ENCODE measurements around the gene APC2. TPM values are rescaled to one million over a fixed set of nuclear protein-coding genes. Genes with fewer than 3 reads are reported as not detected.
"Not testable (repeated sequence)": the region's sequence is repeated elsewhere in the genome, so short reads cannot be mapped to it uniquely, and the experiment has no call there.

Gene APC2
- total RNA-seq, 1 donor from 2014 or later = 0.12 TPM

DNA sequence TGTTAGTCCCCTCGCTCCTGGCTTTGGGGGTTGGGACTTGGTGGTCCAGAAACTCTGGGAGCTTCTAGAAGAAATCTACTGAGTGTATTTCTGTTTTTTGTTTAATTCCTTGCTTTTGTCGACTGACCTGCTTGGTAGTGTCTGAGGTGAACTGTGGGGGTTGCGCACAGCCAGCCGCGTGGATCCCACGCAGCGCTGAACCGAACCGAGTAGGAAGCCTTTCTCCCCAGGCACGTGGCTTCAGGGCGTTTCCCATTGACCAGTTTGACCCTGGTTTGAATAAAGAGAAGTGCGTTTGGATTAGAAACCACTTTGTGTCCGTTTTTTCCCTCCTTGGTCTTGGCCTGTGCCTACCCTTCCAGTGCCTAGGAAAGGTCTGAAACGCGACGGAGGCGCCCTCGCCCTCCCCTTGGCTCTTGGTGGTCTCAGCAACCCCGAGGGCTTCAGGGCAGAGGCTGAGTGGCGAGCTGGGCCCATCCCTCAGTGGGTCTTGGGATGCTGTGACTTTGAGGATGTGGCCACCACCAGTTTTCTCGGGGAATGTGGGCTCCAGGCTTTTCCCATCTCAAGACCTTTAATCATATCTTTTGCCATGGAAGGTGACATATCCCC, 14.4 kb upstream of the APC2 start:
- TF ChIP-seq, protein P1, sequence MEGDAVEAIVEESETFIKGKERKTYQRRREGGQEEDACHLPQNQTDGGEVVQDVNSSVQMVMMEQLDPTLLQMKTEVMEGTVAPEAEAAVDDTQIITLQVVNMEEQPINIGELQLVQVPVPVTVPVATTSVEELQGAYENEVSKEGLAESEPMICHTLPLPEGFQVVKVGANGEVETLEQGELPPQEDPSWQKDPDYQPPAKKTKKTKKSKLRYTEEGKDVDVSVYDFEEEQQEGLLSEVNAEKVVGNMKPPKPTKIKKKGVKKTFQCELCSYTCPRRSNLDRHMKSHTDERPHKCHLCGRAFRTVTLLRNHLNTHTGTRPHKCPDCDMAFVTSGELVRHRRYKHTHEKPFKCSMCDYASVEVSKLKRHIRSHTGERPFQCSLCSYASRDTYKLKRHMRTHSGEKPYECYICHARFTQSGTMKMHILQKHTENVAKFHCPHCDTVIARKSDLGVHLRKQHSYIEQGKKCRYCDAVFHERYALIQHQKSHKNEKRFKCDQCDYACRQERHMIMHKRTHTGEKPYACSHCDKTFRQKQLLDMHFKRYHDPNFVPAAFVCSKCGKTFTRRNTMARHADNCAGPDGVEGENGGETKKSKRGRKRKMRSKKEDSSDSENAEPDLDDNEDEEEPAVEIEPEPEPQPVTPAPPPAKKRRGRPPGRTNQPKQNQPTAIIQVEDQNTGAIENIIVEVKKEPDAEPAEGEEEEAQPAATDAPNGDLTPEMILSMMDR (IDR thresholded peaks at IDR 0.05) = no peak
- Histone ChIP-seq H3K9me3 (no peaks in the 10 kb centered on the region), H3K4me1 (peaks cover 20% of the 10 kb centered on the region), H3K4me3 (no peak overlapping the region), H3K27ac (no peak overlapping the region), H3K36me3 (peaks cover 66% of the 10 kb centered on the region), H3K27me3 (ENCODE audit: low read depth) (no peaks in the 10 kb centered on the region)
- DNase-seq = no peak
- intact Hi-C loops (cut with DNase I) = no loop called here
- no peak for ATAC-seq

DNA sequence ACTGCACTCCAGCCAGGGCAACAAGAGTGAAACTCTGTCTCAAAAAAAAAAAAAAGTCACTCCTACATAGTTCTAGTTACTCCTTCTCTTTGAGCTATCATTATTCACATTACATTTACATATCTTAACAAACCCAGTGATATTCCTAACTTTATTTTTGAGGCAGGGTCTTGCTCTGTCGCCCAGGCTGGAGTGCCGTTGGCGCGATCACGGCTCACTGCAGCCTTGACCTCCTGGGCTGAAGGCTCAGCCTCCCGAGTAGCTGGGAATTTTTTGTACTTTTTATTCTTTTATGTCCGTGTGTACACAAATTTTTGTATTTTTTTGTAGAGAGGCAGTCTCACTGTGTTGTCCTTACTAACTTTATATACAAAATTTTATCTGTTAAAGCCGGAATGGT, 12.3 kb upstream of the APC2 start:
- DNase-seq = no peak
- H3K4me3 ChIP-seq = peak overlapping the region; percentile 98

DNA sequence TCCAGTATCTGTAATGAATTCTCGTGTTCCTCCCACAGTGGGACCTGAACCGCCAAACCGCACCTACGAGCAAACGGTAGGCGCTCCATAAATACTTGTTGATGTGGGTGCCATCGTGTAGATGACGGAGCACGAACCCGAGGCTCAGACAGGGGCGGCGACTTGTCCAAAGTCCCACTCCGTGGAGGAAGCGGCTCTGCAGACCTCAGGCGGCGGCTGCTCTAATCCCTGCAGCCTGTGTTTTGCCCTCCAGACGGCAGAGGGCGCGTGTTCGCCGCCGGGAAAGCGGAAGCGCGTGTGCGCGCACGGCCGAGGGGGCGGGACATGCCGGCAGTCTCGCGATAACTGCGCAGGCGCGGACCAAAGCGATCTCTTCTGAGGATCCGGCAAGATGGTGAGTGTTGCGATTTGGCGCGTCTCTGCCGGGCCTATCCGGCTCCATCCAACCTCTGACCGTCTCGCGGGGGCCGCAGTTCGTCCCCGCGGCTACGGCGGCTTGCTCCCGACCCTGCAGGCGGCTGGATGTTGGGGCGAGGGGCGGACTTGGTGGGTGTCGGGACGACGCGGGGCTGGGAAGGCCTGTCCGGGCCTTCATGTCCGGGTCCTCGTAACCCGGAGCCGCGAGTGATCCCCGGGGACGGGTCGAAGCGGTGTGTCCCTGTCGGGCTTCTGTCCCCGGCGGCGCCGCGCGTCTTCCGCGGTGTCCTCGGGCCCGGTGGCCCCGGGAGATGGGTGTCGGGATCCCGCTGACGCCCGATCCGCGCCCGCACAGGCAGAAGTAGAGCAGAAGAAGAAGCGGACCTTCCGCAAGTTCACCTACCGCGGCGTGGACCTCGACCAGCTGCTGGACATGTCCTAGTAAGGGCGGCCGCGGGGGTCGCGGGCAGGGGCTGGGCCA, 11.6 kb upstream of the APC2 start, which contains the start of gene RPS15:
Gene RPS15, plus strand, starts transcription at position 362 of the 898 bp plus-strand sequence. Its CDS starts 30 bp downstream, at position 392.
- TF ChIP-seq, protein P1 (IDR thresholded peaks at IDR 0.05) = peak; percentile 96
- Histone ChIP-seq H3K27me3 (ENCODE audit: low read depth) (no peaks in the 10 kb centered on the region), H3K4me1 (peaks cover 20% of the 10 kb centered on the region), H3K4me3 (peak within 1 kb of the TSS; percentile 98), H3K36me3 (peaks cover 66% of the 10 kb centered on the region), H3K27ac (peak within 1 kb of the TSS; percentile 92), H3K9me3 (no peaks in the 10 kb centered on the region)
- ATAC-seq (peak; percentile 96), DNase-seq (peak; percentile 96)
- intact Hi-C loops (cut with DNase I) = no loop called here

More for the DNA sequence above, 12.3 kb upstream of the APC2 start:
- Histone ChIP-seq H3K9me3 (no peaks in the 10 kb centered on the region), H3K27me3 (ENCODE audit: low read depth) (no peaks in the 10 kb centered on the region), H3K27ac (peak overlapping the region; percentile 92), H3K36me3 (peaks cover 66% of the 10 kb centered on the region), H3K4me1 (peaks cover 20% of the 10 kb centered on the region)
- ATAC-seq = no peak
- intact Hi-C loops (cut with DNase I) = no loop called here
- TF ChIP-seq, protein P1 (IDR thresholded peaks at IDR 0.05) = no peak

DNA sequence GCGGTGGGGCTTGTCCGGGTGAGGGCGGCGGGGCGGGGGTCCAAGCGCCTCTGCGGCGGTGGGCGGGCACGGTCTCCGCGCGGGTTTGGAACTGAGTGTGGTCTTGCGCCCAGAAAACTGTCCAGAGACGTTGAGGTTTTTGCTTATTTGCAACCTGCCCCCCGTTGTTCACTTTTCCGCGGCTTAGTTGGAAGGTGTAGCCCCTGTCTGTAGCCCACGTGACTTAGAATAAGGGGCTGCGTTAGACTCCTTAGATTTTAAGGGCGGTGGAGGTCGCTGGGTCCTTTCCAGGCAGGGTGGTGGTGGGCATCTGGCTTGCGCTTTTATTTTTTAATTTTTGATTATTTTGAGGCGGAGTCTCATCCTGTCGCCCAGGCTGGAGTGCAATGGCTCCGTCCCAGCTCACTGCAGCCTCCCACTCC, 11.0 kb upstream of the APC2 start:
- intact Hi-C loops (cut with DNase I) = no loop called here
- Histone ChIP-seq H3K27ac (peak overlapping the region; percentile 92), H3K9me3 (no peaks in the 10 kb centered on the region), H3K36me3 (peaks cover 59% of the 10 kb centered on the region), H3K4me3 (peak overlapping the region; percentile 98), H3K27me3 (ENCODE audit: low read depth) (no peaks in the 10 kb centered on the region), H3K4me1 (peaks cover 20% of the 10 kb centered on the region)
- TF ChIP-seq, protein P1 (IDR thresholded peaks at IDR 0.05) = no peak
- DNase-seq = no peak
- peak in 1 of 2 donors; percentile 1 for ATAC-seq

DNA sequence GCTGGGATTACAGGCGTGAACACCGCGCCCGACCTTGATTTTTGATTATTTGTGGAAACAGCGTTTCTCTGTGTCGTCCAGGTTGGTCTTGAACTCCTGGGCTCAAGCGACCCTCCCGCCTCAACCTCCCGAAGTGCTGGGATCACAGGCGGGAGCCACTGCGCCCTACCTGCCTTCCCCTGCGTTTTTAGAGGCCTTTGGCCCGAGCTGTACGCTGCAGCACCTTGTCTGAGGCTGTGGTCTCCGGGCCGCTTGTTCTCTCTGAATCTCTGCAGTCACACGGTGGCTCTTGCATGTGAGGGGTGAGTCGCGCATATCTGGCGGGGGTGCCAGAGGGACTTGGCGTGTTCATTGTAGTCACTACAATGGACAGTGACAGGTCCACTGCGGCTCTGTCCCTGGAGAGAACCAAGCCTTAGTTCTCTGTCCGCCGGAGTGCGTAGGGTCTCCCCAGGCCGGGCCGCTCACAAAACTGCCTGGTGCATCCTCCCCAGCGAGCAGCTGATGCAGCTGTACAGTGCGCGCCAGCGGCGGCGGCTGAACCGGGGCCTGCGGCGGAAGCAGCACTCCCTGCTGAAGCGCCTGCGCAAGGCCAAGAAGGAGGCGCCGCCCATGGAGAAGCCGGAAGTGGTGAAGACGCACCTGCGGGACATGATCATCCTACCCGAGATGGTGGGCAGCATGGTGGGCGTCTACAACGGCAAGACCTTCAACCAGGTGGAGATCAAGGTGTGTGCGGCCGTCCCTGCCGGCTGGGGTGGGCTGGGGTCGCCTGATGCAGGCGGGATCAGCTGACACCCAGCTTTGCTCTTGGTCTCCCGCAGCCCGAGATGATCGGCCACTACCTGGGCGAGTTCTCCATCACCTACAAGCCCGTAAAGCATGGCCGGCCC, 10.2 kb upstream of the APC2 start:
- H3K27me3 ChIP-seq (ENCODE audit: low read depth); H3K9me3 ChIP-seq; intact Hi-C loops (cut with DNase I); H3K27ac ChIP-seq; ATAC-seq: not testable (repeated sequence)
- Histone ChIP-seq H3K36me3 (peaks cover 51% of the 10 kb centered on the region), H3K4me3 (peak overlapping the region; percentile 98), H3K4me1 (peaks cover 21% of the 10 kb centered on the region)
- peak; percentile 45 for DNase-seq

Data from lower lobe of right lung (tissue), 2 donors.